Stimulated activated CD8-positive, alpha-beta memory T cell treated with anti-CD3 and anti-CD28 coated beads, Interleukin-7, amount 100 ng/mL, for 48 hours (primary cell): ENCODE results near the gene PCBD2.
A peak's percentile ranks its signal among the peaks of the same experiment; 100 is the strongest.
"Not testable (repeated sequence)": the region's sequence is repeated elsewhere in the genome, so short reads cannot be mapped to it uniquely, and the experiment has no call there.

Source experiments
- DNase-seq, 2 donors: peaks; one replicate each; pipeline ENCODE4 v3.0.0-alpha.2; 2020; ENCODE audit warnings: low read depth in 1 of 2; ENCODE audit errors: extremely low read depth in 1 of 2

Gene PCBD2

GRCh38 chr5:134905246-134905996 lies 490 bp downstream of the PCBD2 start:
- DNase-seq, result peak; percentile 26 to 37

GRCh38 chr5:134906811-134907210 lies 1.9 kb downstream of the PCBD2 start:
- DNase-seq, result no peak

- not testable (repeated sequence) for DNase-seq
These were observed 5.8 kb downstream of the PCBD2 start for GRCh38 chr5:134910752-134911151.

GRCh38 chr5:134911285-134912206 lies 6.6 kb downstream of the PCBD2 start:
- no peak for DNase-seq

- no peak for DNase-seq
These were observed 8.3 kb downstream of the PCBD2 start for GRCh38 chr5:134913254-134913653.

- no peak for DNase-seq
These were observed 8.9 kb downstream of the PCBD2 start for GRCh38 chr5:134913795-134914194.

GRCh38 chr5:134917070-134917815 lies 12.3 kb downstream of the PCBD2 start:
- no peak for DNase-seq

- DNase-seq, result no peak
These were observed 13.9 kb downstream of the PCBD2 start for GRCh38 chr5:134918861-134919260.

- DNase-seq, result no peak
These were observed 16.1 kb downstream of the PCBD2 start for GRCh38 chr5:134920848-134921575.

- no peak for DNase-seq
These were observed 27.6 kb downstream of the PCBD2 start for GRCh38 chr5:134932508-134932907.

GRCh38 chr5:134934202-134934601 lies 29.3 kb downstream of the PCBD2 start:
- no peak for DNase-seq

- no peak for DNase-seq
These were observed 31.0 kb downstream of the PCBD2 start for GRCh38 chr5:134935711-134936602.

- DNase-seq, result no peak
These were observed 32.6 kb downstream of the PCBD2 start for GRCh38 chr5:134937526-134937925.

GRCh38 chr5:134938030-134938429 lies 33.1 kb downstream of the PCBD2 start:
- DNase-seq, result no peak

GRCh38 chr5:134939500-134939899 lies 34.6 kb downstream of the PCBD2 start:
- no peak for DNase-seq

GRCh38 chr5:134943547-134943946 lies 38.6 kb downstream of the PCBD2 start:
- no peak for DNase-seq

- DNase-seq, result no peak
These were observed 39.7 kb downstream of the PCBD2 start for GRCh38 chr5:134944630-134945029.

- no peak for DNase-seq
These were observed 40.1 kb downstream of the PCBD2 start for GRCh38 chr5:134945041-134945440.

GRCh38 chr5:134948911-134949310 lies 44.0 kb downstream of the PCBD2 start:
- DNase-seq, result no peak

- no peak for DNase-seq
These were observed 44.4 kb downstream of the PCBD2 start for GRCh38 chr5:134949316-134949715.
